Retinal pigment epithelial cell (primary cell): ENCODE measurements around the gene PDCD1.
"Not testable (repeated sequence)": the region's sequence is repeated elsewhere in the genome, so short reads cannot be mapped to it uniquely, and the experiment has no call there.

Experiments
- DNase-seq: peaks from one replicate; pipeline ENCODE4 v3.0.0-alpha.2; 2010; ENCODE audit warnings: low read depth
- H3K4me3 ChIP-seq: 2 replicates; pipeline ENCODE4 v1.5.1; 2011; ENCODE audit warnings: mild to moderate bottlenecking, low read length, control low read depth, moderate library complexity
- TF ChIP-seq, protein P1 (sequence below): conservative IDR thresholded peaks from 2 replicates; pipeline ENCODE4 v1.5.1; 2011; ENCODE audit warnings: low read depth, low read length, control low read depth, inconsistent platforms

The PDCD1 gene

DNA sequence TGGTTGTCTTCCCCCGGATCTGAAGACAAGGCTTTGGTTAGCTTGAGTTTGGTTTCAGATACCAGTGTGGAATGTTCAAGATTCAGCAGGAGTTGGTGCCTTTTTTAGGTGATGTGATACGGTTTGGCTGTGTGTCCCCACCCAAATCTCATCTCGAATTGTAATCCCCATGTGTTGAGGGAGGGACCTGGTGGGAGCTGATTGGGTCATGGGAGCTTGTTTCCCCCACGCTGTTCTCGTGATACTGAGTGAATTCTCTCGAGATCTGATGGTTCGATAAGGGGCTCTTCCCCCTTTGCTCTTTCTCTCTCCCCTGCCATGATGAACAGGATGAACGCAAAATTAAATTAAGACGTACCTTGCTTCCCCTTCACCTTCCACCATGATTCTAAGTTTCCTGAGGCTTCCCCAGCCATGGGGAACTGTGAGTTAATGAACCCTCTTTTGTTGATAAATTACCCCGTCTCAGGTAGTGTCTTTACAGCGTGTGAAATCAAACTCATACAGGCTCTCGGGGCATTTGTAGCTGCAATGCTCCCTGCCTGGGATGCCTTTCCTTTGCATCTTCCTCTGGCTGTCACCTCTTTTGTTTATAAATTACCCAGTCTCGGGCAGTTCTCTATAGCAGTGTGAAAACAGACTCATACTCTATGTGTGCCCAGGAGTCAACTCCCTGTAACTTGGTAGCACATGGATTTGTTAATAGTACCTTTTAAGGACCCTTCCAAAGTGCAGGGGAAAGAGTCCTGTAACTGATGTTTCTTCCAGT lies 21.3 kb downstream of the PDCD1 start:
- no peak for DNase-seq
- TF ChIP-seq, protein P1, sequence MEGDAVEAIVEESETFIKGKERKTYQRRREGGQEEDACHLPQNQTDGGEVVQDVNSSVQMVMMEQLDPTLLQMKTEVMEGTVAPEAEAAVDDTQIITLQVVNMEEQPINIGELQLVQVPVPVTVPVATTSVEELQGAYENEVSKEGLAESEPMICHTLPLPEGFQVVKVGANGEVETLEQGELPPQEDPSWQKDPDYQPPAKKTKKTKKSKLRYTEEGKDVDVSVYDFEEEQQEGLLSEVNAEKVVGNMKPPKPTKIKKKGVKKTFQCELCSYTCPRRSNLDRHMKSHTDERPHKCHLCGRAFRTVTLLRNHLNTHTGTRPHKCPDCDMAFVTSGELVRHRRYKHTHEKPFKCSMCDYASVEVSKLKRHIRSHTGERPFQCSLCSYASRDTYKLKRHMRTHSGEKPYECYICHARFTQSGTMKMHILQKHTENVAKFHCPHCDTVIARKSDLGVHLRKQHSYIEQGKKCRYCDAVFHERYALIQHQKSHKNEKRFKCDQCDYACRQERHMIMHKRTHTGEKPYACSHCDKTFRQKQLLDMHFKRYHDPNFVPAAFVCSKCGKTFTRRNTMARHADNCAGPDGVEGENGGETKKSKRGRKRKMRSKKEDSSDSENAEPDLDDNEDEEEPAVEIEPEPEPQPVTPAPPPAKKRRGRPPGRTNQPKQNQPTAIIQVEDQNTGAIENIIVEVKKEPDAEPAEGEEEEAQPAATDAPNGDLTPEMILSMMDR = no peak
- no peak overlapping the region for H3K4me3 ChIP-seq

- H3K4me3 ChIP-seq = no peak overlapping the region
- DNase-seq = no peak
- TF ChIP-seq, protein P1 = no peak
Observed at GRCh38 chr2:241836292-241836691, 22.4 kb downstream of the PDCD1 start.

GRCh38 chr2:241835611-241836010 lies 23.1 kb downstream of the PDCD1 start:
- TF ChIP-seq, protein P1 = no peak
- H3K4me3 ChIP-seq = no peak overlapping the region
- DNase-seq = no peak

GRCh38 chr2:241834527-241835210 lies 24.0 kb downstream of the PDCD1 start:
- no peak for DNase-seq
- no peak overlapping the region for H3K4me3 ChIP-seq
- TF ChIP-seq, protein P1 = no peak

DNA sequence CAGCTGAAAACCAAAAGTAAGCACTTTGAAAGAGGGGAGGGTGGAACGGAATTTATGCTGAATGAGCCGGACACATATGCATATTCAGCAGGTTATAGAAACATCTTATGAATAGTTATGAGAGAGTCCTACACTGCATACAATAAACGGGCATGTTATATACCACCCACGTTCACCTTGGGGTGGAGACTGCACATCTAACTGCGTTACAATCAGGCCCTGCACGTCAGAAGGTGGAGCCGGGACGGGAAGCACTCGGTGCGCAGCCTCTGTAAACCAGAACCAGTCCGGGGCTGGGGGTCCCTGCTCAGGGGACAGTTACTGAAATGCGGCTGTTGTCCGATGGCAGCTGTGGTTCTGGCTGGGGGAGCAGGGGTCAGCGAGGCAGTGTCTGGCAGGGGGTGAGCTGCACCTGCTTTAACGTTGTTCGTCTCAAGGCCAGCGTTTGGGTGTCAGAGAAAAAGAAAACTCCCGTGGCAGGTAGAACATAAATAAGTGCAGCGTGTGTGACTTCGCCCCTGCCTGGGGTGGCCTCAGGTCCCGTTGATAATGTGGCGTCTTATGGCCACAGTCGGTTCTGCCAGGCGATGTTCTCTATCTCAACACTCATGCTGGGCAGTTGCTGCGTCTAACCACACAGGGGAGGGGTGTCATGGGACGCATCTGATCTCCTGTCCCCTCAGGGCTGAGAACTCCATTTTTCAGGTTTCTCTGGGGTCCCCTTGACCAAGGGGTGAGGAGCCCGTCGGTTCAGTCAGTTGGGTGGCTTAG lies 24.8 kb downstream of the PDCD1 start:
- not testable (repeated sequence) for DNase-seq, H3K4me3 ChIP-seq

DNA sequence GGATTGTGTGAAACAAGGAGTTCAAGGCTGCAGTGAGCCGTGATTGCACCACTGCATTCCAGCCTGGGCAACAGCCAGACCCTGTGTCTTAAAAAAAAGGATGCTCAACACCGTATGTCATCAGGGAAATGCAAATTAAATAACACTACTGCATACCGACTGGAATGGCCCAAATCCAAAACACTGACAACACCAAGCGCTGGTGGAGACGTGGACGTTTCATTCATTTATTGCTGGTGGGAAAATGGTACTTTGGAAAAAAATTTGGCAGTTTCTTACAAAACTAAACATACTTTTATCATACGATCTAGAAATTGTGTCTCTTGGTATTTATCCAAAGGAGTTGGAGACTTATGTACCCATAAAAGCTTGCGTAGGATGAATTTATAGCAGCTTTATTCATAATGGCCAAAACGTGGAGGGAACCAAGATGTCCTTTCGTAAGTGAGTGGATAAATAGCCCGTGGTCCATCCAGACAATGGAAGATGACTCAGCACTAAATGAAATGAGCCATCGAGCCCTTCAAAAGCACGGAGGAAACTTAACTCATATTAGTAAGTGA lies 25.5 kb downstream of the PDCD1 start:
- TF ChIP-seq, protein P1 = no peak
- DNase-seq = no peak
- H3K4me3 ChIP-seq = no peak overlapping the region

GRCh38 chr2:241827394-241827793 lies 31.3 kb downstream of the PDCD1 start:
- TF ChIP-seq, protein P1 = no peak
- DNase-seq = no peak
- no peak overlapping the region for H3K4me3 ChIP-seq

- H3K4me3 ChIP-seq, DNase-seq: not testable (repeated sequence)
Observed at GRCh38 chr2:241823531-241824437, 34.9 kb downstream of the PDCD1 start.
